SK-N-SH (cell line): Measurements from ENCODE around the gene TADA3. TPM values are rescaled to one million over a fixed set of nuclear protein-coding genes. Genes with fewer than 3 reads are reported as not detected.
A peak's percentile ranks its signal among the peaks of the same experiment; 100 is the strongest.

Experiments
- CHD2 ChIP-seq: fragments of 150-350 bp; IDR thresholded peaks from 2 replicates; pipeline ENCODE4 v1.6.1; 2018; ENCODE audit warnings: low read length; ENCODE audit not compliant: partially characterized antibody
- CTCF ChIP-seq: fragments of 200-600 bp; sonication (generic); IDR thresholded peaks from 2 replicates; pipeline ENCODE4 v1.6.1; 2017; ENCODE audit warnings: antibody characterized with exemption, mild to moderate bottlenecking, moderate library complexity
- FOXM1 ChIP-seq: IDR thresholded peaks from 2 replicates; pipeline ENCODE4 v1.4.0; 2012; ENCODE audit warnings: low read depth, mild to moderate bottlenecking
- IRF3 ChIP-seq: fragments of 150-350 bp; IDR thresholded peaks from 2 replicates; pipeline ENCODE4 v1.6.1; 2016; ENCODE audit warnings: mild to moderate bottlenecking, low read depth, low read length
- MEF2A ChIP-seq: IDR thresholded peaks from 2 replicates; pipeline ENCODE4 v1.4.0; 2012; ENCODE audit warnings: low read depth, borderline replicate concordance
- MXI1 ChIP-seq: IDR thresholded peaks from 2 replicates; pipeline ENCODE4 v1.6.1; 2012; ENCODE audit warnings: mild to moderate bottlenecking, low read depth, low read length, improper control_type of control experiment
- PBX3 ChIP-seq: IDR thresholded peaks from 2 replicates; pipeline ENCODE4; 2012
- RAD21 ChIP-seq: IDR thresholded peaks from 2 replicates; pipeline ENCODE4 v1.6.1; 2012; ENCODE audit warnings: mild to moderate bottlenecking, low read length
- REST ChIP-seq: IDR thresholded peaks from 2 replicates; pipeline ENCODE4 v1.6.1; 2012; ENCODE audit warnings: mild to moderate bottlenecking, low read depth, low read length, moderate library complexity
- RXRA ChIP-seq: IDR thresholded peaks from 2 replicates; pipeline ENCODE4 v1.4.0; 2012; ENCODE audit warnings: low read depth, mild to moderate bottlenecking, borderline replicate concordance
- TAF1 ChIP-seq: IDR thresholded peaks from 2 replicates; pipeline ENCODE4 v1.6.1; 2012; ENCODE audit warnings: low read depth, mild to moderate bottlenecking, low read length, moderate library complexity, borderline replicate concordance
- TCF12 ChIP-seq: IDR thresholded peaks from 2 replicates; pipeline ENCODE4 v1.4.0; 2012
- TEAD4 ChIP-seq: IDR thresholded peaks from 2 replicates; pipeline ENCODE4 v1.4.0; 2012; ENCODE audit warnings: mild to moderate bottlenecking, borderline replicate concordance; ENCODE audit not compliant: insufficient read depth
- YY1 ChIP-seq: IDR thresholded peaks from 2 replicates; pipeline ENCODE4 v1.4.0; 2012; ENCODE audit warnings: low read depth, mild to moderate bottlenecking
- polyA plus RNA-seq, 3 experiments: library from polyadenylated mRNA; depleted of rRNA; stranded (reverse); fragments of >200 nt; gene quantifications; 2 replicates each; pipeline ENCODE4 v1.2.3, GENCODE V29; 2012

TADA3 gene
- polyA plus RNA-seq, 1 of the 3 experiments (the other 2 are of a cell fraction): 102 TPM

GRCh38 chr3:9749645-9750555, 42.4 kb downstream of the TADA3 start, which contains the start of gene OGG1 (continued):
- TF ChIP-seq YY1: 0 out of 2 replicates have a peak, but pooled peaks have one; percentile 13
- TF ChIP-seq CHD2: peak; percentile 51
- no peak for TF ChIP-seq IRF3
- no peak for TF ChIP-seq REST
- no peak for TF ChIP-seq CTCF
- no peak for TF ChIP-seq TEAD4
- TF ChIP-seq RXRA: no peak
- TF ChIP-seq MEF2A: no peak
- no peak for TF ChIP-seq RAD21
- TF ChIP-seq MXI1: peak; percentile 92
- TF ChIP-seq TAF1: peak; percentile 58; the same call in 1 of the 2 replicates
- TF ChIP-seq PBX3: peak; percentile 46
- peak; percentile 90 for TF ChIP-seq TCF12
- TF ChIP-seq FOXM1: no peak
- TF ChIP-seq, all 33 proteins: peak for 18
